CD4-positive, alpha-beta T cell treated with Interleukin-12 subunit alpha and Interleukin-12 subunit beta, for 1 hour (primary cell): Measurements from ENCODE around the gene CBFB.
A peak's percentile ranks its signal among the peaks of the same experiment; 100 is the strongest.
"Not testable (repeated sequence)": the region's sequence is repeated elsewhere in the genome, so short reads cannot be mapped to it uniquely, and the experiment has no call there.

Experiments
- DNase-seq: peaks from one replicate; pipeline ENCODE4 v3.0.0-alpha.2; 2020

Gene CBFB

GRCh38 chr16:67101311-67102082 lies 72.5 kb downstream of the CBFB start:
- no peak for DNase-seq

DNA sequence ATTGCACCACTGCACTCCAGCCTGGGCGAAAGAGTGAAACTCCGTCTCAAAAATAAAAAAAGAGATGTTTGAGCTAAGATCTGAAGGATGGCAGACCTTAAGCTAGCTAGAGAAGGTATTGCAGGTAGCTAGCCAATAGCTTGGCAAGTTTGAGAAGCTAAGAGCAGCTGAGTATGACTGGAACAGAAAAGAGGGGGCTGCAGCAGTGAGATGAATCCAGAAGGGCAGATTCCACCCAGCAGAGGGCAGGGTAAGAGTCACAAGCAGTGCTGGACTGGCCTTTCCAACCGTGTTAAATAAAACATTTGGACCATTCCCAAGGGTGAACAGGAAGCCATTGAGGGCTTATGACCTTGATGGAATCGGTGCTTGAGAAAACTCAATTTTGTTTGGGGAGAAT lies 75.1 kb downstream of the CBFB start:
- no peak for DNase-seq

GRCh38 chr16:67104845-67105244 lies 75.9 kb downstream of the CBFB start:
- no peak for DNase-seq

DNA sequence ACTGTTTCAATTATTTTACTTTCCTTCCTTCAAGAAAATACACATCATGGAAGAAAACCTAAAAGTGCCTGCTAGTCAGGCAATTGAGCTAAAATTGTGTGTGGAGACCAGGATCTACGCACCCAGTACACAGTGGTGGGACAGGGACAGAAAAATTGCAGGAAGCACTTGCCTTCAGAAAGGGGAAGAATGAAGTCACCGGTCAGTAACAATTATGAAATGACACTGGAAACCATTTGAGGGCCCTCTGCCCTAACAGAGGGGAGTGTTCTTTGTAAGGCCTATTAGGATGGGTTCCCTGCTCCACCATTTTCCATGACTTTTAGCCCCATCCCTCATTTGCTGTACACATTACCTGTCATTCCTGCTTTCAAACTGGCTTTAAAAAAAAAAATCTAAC lies 76.3 kb downstream of the CBFB start:
- no peak for DNase-seq

DNA sequence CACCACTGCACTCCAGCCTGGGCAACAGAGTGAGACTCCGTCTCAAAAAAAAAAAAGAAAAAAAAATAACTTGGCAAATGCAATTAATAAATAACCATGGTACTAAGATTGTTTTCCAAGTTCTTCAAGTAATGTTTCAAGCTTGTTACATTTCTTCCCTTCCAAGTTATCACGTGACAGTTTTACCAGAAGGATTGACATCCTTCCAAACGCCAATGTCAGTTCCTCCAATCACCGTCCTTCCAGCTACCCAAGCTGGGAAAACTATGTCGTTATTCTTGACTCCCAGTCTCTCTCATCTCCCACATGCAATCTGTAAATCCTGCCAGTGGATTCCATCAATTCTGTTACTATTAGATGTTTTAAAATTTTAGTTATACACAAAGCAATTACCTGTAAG lies 76.9 kb downstream of the CBFB start:
- no peak for DNase-seq

DNA sequence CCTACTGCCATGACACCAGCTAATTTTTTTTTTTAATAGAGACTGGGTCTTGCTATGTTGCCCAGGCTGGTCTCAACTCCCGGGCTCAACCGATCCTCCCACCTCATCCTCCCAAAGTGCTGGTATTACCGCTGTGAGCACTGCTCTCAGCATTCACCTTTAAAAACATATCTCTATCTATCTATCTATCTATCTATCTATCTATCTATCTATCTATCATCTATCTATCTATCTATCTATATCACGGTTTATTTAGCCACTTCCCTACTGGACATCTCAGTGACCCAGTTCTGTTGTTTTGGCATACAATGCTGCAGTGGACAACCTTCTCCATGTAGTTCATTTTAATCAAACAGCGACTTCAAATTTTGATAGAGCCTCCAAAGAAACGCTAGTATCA lies 79.5 kb downstream of the CBFB start:
- no peak for DNase-seq

DNA sequence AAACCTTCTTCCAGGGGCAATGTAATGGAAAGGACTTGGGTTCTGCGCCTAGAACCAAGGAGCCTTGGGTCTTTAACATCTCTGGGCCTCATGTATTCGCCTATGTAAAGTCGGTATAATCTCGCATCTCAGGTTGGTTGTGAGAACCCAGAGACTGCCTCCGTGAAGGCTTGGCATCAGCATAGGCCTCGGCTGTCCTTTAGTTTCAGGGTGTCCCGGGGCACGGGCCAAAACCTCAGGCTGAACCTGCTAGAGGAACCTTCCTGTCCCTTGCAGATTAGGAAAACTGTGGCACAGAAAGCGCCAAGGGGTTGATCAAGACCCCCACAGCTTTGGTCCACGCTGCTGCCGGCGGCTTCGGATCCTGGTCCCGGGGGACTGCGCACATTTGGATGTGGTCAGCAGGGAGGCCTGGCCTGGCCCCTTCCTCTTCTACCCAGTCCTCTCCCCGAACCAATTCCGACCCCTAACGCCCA lies 80.0 kb downstream of the CBFB start:
- no peak for DNase-seq

DNA sequence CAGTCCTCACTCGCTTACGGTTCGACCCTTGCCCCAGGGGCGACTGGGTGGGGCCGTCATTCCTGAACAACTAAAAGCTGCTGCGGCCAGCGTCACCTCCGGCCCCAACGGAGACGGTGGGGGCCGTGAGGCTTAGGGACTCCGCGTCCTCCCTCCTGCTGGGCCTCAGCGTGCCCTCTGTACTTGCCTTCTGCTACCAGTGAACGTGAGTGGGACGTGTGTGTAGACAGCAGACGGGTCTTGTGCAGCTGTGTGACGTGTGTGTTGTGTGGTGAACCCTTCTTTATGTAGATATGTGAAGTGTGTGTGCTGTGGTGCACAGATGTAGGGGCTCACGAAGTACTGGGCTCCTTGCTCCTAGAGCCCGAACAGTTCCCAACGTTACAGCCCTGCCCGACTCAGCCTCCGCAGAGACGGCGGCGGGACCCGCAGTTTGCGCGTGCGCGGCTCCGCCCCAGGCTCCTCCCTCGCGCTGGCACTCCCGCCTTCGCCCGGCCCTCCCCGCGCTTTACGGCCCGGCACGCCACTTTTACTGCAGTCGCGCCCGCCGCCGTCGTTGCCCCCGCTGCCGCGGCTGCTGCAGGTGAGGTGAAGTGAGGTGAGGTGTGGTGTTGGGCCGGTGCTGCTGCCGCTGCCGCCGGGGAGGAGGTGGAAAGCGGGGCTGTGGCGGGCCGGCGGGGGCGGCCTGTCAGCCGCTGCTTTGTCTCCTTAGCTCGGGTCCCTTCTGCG lies 80.6 kb downstream of the CBFB start, which contains the start of gene PHAF1:
Gene PHAF1 (plus strand): TSS at position 535 of the 729 bp plus-strand sequence. CDS start 235 bp downstream, outside the sequence.
- DNase-seq, result peak; percentile 96

DNA sequence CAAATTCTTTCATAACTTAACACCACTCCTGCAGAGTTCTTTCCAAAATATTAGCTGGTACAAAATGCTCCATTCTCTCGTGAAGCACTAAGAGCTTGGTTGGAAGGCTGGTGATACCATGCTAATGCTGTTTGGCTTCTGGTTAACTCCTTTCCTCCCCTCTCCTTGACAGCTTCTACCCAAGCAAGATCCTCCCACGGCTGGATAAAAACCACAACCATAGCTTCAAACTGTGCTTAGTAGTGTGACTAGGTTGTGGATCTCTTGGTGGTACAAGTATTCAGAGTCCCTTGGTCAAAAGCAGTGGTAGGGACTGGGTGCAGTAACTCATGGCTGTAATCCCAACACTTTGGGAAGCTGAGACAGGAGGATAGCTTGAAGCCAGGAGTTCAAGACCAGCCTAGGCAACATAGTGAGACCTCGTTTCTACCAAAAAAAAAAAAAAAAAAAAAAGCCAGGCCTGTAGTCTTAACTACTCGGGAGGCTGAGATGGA lies 83.0 kb downstream of the CBFB start:
- no peak for DNase-seq

- DNase-seq, result no peak
Measured at GRCh38 chr16:67112591-67113399, 83.8 kb downstream of the CBFB start.

GRCh38 chr16:67114793-67115192 lies 85.8 kb downstream of the CBFB start:
- DNase-seq, result no peak

DNA sequence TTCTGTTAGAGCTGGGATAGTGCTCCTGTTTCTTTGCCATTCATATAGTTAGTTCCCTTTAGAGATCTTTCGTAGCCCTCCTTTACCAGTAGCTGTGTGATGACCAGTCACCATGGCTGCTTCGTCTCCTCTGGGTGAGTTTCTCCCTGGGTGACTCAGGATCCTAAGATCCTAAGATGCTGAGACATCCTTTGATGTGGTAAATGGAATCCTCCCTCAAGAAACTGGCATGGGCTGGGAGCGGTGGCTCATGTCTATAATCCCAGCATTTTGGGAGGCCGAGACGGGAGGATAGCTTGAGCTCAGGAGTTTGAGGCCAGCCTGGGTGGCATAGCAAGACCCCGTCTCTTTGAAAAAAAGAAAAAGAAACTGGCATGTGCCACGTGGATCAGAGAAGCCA lies 86.7 kb downstream of the CBFB start:
- no peak for DNase-seq

- no peak for DNase-seq
Measured at GRCh38 chr16:67116388-67117311, 87.7 kb downstream of the CBFB start.

- DNase-seq, result no peak
Measured at GRCh38 chr16:67117716-67118115, 88.8 kb downstream of the CBFB start.

GRCh38 chr16:67120025-67120424 lies 91.1 kb downstream of the CBFB start:
- no peak for DNase-seq

- not testable (repeated sequence) for DNase-seq
Measured at GRCh38 chr16:67122799-67123198, 93.8 kb downstream of the CBFB start.

GRCh38 chr16:67128417-67128816 lies 99.5 kb downstream of the CBFB start:
- no peak for DNase-seq

DNA sequence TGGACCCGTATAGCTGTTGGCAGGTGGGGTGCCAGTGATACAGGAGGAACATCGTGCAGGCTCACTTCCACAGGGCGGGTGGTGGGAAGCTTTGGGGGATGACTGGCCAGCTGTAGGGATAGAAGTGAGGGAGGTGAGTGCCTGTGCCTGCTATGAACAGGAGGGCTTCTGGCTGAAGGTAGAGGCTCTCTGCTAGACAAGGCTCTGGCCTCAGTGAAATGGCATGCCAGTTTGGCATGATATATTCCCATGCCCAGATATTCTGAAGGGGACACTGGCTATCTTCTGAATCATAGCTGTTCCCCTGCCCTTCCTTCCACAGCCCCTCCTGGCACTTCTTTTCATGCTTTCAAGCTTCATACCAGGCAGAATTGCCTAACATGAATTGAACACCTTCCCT lies 99.9 kb downstream of the CBFB start:
- no peak for DNase-seq

- no peak for DNase-seq
Measured at GRCh38 chr16:67129422-67129821, 100.5 kb downstream of the CBFB start.

DNA sequence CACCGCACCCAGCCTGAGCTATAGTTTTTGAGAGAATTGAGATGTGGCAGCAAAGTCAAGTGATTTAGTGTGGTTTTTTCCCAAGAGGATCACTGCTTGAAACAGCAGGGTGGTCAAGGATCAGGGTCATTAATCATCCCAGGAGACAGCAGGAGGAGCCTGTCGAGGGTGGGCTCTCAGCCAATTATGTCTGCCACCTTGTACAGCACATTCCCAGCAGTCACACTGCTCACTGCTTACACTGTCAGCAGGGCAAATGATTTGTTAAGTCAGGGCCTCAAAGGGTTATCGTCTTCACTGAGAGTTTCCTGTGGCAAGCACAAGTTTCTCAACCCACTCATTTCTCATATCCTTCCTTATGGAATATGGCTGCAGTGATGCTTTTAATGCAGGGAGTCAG lies 108.7 kb downstream of the CBFB start:
- no peak for DNase-seq

GRCh38 chr16:67141391-67141790 lies 112.4 kb downstream of the CBFB start:
- no peak for DNase-seq

DNA sequence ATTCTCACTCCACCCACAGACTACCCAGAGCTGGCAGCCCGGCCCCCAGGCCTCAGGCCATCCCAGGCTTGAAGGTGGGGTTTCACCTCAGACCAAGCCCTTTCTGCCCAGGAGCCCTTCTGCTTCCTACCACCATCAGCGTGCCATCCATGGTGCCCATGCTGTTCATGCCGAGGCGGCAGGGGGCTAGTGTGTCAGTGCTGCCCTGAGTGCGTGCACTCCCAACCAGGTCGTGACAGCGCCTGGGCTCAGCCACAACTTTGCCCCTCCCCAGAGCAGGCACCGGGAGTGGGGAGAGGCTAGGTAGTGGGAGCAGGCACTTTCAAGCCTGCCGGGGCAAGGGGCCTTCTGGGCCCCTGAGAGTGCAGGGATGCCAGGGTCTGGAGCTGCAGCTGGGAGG lies 113.4 kb downstream of the CBFB start:
- DNase-seq, result no peak
